Right atrium auricular region (tissue), 2 donors: ENCODE data around the gene FSD2. TPM values are rescaled to one million over a fixed set of nuclear protein-coding genes. Genes with fewer than 3 reads are reported as not detected.

Source experiments
- DNase-seq: peaks from one replicate; pipeline ENCODE4 v3.0.0-alpha.2; 2019; ENCODE audit warnings: low spot score
- H3K27ac ChIP-seq, 2 donors: fragments of 200-600 bp; sonication (generic); 1 replicate in 1 of 2; 2 replicates in 1 of 2; pipeline ENCODE4 v1.5.1; 2016 to 2019
- H3K27me3 ChIP-seq, 2 donors: fragments of 200-600 bp; sonication (generic); one replicate each; pipeline versions ENCODE4 v1.5.1 to v1.6.0; 2017 to 2019
- H3K36me3 ChIP-seq: fragments of 200-600 bp; sonication (generic); one replicate; pipeline ENCODE4 v1.5.1; 2016
- H3K4me1 ChIP-seq, 2 donors: fragments of 200-600 bp; sonication (generic); one replicate each; pipeline versions ENCODE4 v1.5.1 to v1.6.0; 2017 to 2019
- H3K4me3 ChIP-seq, 2 donors: fragments of 200-600 bp; sonication (generic); 1 replicate in 1 of 2; 2 replicates in 1 of 2; pipeline ENCODE4 v1.5.1; 2017 to 2019; ENCODE audit warnings: mild to moderate bottlenecking in 1 of 2, moderate library complexity in 1 of 2
- H3K9me3 ChIP-seq, 2 donors: fragments of 200-600 bp; sonication (generic); one replicate each; pipeline ENCODE4 v1.5.1; 2019
- total RNA-seq, 2 donors: library from RNA; depleted of rRNA; stranded (reverse); fragments of >200 nt; gene quantifications; one replicate each; pipeline ENCODE4 v1.1.0, GENCODE V29; 2016
- TF ChIP-seq, protein P1 (sequence below), 2 donors: fragments of 200-600 bp; sonication (generic); IDR thresholded peaks; one replicate each; pipeline ENCODE4 v1.5.1; 2019; ENCODE audit warnings: antibody characterized with exemption in 2 of 2

Gene FSD2
- total RNA-seq, 2 donors from 2014 or later: 9.0 to 58.8 TPM

- TF ChIP-seq, protein P1, sequence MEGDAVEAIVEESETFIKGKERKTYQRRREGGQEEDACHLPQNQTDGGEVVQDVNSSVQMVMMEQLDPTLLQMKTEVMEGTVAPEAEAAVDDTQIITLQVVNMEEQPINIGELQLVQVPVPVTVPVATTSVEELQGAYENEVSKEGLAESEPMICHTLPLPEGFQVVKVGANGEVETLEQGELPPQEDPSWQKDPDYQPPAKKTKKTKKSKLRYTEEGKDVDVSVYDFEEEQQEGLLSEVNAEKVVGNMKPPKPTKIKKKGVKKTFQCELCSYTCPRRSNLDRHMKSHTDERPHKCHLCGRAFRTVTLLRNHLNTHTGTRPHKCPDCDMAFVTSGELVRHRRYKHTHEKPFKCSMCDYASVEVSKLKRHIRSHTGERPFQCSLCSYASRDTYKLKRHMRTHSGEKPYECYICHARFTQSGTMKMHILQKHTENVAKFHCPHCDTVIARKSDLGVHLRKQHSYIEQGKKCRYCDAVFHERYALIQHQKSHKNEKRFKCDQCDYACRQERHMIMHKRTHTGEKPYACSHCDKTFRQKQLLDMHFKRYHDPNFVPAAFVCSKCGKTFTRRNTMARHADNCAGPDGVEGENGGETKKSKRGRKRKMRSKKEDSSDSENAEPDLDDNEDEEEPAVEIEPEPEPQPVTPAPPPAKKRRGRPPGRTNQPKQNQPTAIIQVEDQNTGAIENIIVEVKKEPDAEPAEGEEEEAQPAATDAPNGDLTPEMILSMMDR (IDR thresholded peaks at IDR 0.05): no peak
- Histone ChIP-seq H3K27ac (no peak overlapping the region), H3K4me3 (no peak overlapping the region), H3K27me3 (no peaks in the 10 kb centered on the region), H3K4me1 (no peaks in the 10 kb centered on the region), H3K36me3 (no peaks in the 10 kb centered on the region), H3K9me3 (no peaks in the 10 kb centered on the region)
- DNase-seq: no peak
Observed at GRCh38 chr15:82737975-82738374, 67.9 kb downstream of the FSD2 start.

DNA sequence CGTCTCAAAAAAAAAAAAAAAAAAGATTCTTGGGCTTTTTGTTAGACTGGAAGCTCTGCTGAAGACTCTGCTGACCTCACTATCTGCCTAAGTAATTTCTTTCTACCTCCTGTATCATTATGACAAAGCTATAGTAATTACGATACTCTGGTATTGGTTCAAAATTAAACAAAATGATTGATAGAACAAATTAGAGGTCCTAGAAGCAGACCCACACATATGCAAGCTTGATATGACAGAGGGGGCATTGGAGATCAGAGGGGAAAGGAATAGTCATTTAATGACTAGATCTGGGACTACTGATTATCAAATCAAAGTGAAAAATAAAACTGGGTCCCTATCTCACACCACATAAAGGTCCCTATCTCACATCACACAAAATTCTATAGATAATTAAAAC is 74.3 kb downstream of the FSD2 start:
- Histone ChIP-seq H3K27ac (no peak overlapping the region), H3K9me3 (no peaks in the 10 kb centered on the region), H3K36me3 (no peaks in the 10 kb centered on the region), H3K4me1 (no peaks in the 10 kb centered on the region), H3K27me3 (no peaks in the 10 kb centered on the region), H3K4me3 (no peak overlapping the region)
- TF ChIP-seq, protein P1 (IDR thresholded peaks at IDR 0.05): no peak
- no peak for DNase-seq

DNA sequence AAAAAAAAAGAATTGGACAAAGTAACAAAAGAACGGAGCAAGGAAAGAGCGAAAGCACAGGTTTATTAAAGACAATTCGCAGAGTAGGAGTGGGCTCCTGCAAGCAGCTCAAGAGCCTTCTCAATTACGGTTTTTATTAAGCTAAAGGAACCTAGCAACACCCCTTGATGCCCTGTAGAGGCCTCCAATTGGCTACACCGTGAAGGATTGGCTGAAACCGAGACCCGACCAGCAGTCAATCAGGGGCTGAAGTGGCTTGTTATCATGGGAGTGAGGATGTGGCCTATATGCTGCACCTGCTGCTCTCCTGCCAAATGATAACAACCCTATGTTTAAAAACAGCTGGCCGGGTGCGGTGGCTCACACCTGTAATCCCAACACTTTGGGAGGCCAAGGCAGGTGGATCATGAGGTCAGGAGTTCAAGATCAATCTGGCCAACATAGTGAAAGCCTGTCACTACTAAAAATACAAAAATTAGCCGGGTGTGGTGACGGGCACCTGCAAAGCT is 75.8 kb downstream of the FSD2 start:
- Histone ChIP-seq H3K9me3 (no peaks in the 10 kb centered on the region), H3K27ac (no peak overlapping the region), H3K4me1 (no peaks in the 10 kb centered on the region), H3K27me3 (no peaks in the 10 kb centered on the region), H3K4me3 (no peak overlapping the region), H3K36me3 (no peaks in the 10 kb centered on the region)
- TF ChIP-seq, protein P1 (IDR thresholded peaks at IDR 0.05): no peak
- no peak for DNase-seq

GRCh38 chr15:82726816-82727215 is 79.1 kb downstream of the FSD2 start:
- no peak for DNase-seq
- TF ChIP-seq, protein P1 (IDR thresholded peaks at IDR 0.05): no peak
- Histone ChIP-seq H3K36me3 (no peaks in the 10 kb centered on the region), H3K27me3 (no peaks in the 10 kb centered on the region), H3K4me3 (no peak overlapping the region), H3K9me3 (no peaks in the 10 kb centered on the region), H3K27ac (no peak overlapping the region), H3K4me1 (no peaks in the 10 kb centered on the region)

GRCh38 chr15:82715003-82715402 is 90.9 kb downstream of the FSD2 start:
- Histone ChIP-seq H3K27me3 (no peaks in the 10 kb centered on the region), H3K4me3 (no peak overlapping the region), H3K4me1 (peaks cover 0 to 5% of the 10 kb centered on the region in 2 donors), H3K9me3 (no peaks in the 10 kb centered on the region), H3K36me3 (no peaks in the 10 kb centered on the region), H3K27ac (no peak overlapping the region)
- DNase-seq: no peak
- TF ChIP-seq, protein P1 (IDR thresholded peaks at IDR 0.05): no peak

DNA sequence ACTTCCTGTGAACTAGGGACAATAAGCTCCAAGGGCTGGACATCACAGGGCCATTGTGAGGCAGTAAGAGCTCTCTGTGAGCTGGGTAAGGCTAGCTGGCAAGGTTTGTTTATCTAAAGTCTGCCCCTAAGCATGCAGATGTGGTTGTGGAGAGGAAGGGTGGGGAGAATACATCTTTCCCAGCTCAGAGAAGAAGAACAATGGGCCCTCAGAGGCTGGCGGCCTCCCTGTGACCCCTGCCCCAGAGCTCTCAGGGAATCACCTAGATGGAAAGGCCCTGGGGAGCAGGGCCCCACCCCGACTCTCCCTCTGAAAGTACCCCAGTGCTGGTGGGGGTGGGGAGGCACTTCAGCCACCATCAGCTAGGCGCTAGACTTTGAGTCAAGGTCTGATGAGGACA is 91.9 kb downstream of the FSD2 start:
- TF ChIP-seq, protein P1 (IDR thresholded peaks at IDR 0.05): no peak
- H3K27me3 ChIP-seq: no peaks in the 10 kb centered on the region
- H3K9me3 ChIP-seq: no peaks in the 10 kb centered on the region
- no peak for DNase-seq
- peaks cover 0 to 12% of the 10 kb centered on the region in 2 donors for H3K4me1 ChIP-seq
- H3K27ac ChIP-seq: no peak overlapping the region
- no peaks in the 10 kb centered on the region for H3K36me3 ChIP-seq
- no peak overlapping the region for H3K4me3 ChIP-seq
